ENCODE measurements around the gene CHPF.

The CHPF gene, protein sequence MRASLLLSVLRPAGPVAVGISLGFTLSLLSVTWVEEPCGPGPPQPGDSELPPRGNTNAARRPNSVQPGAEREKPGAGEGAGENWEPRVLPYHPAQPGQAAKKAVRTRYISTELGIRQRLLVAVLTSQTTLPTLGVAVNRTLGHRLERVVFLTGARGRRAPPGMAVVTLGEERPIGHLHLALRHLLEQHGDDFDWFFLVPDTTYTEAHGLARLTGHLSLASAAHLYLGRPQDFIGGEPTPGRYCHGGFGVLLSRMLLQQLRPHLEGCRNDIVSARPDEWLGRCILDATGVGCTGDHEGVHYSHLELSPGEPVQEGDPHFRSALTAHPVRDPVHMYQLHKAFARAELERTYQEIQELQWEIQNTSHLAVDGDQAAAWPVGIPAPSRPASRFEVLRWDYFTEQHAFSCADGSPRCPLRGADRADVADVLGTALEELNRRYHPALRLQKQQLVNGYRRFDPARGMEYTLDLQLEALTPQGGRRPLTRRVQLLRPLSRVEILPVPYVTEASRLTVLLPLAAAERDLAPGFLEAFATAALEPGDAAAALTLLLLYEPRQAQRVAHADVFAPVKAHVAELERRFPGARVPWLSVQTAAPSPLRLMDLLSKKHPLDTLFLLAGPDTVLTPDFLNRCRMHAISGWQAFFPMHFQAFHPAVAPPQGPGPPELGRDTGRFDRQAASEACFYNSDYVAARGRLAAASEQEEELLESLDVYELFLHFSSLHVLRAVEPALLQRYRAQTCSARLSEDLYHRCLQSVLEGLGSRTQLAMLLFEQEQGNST
- 7.2 to 13.7 reads per million in 2 donors for total RNA-seq

DNA sequence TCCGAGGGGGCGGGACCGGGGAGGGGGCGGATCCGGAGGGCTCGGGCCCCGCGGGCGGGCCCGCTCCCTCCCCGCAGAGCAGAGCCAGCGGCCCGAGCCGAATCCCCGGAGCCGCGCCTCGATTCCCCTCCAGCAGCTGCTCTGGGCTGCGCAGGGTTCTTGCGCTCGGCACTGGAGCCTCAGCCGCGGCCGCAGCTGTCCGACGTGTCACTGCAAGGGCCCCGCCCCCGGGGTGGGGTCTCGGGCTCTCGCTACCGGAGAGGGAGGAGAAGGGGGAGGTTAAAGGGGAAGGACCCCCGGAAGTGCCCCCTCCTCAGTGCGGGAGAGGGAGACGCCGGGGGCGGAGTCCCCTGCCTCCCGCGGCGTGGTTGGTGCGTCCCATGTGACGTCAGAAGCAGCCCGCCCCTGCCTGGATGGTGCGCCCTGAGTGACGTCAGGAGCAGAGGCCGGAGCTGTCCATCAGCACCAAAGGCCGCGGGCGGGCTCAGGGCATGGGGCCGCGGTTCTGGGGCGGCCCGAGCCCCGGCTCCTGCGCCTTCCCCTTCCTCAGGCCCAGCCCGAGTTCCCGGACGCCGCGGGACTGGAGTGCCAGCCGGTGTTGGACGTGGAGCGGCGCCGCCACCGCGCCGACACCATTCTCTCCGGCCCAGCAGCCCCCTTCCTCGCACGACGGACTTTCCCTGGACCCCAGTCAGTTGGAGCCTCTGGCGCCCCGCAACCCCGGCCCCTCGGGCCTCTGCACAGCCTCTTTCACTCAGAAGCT, at the start of gene CHPF, which contains the start of gene TMEM198:
CHPF (minus strand) TSS at position 214 of the 763 bp plus-strand sequence. CDS start 271 bp downstream, outside the sequence.
TMEM198 (plus strand) TSS at position 433 of the 763 bp plus-strand sequence. CDS start 700 bp downstream, outside the sequence.
- peak; percentile 76 to 94 (median 88) for DNase-seq

DNA sequence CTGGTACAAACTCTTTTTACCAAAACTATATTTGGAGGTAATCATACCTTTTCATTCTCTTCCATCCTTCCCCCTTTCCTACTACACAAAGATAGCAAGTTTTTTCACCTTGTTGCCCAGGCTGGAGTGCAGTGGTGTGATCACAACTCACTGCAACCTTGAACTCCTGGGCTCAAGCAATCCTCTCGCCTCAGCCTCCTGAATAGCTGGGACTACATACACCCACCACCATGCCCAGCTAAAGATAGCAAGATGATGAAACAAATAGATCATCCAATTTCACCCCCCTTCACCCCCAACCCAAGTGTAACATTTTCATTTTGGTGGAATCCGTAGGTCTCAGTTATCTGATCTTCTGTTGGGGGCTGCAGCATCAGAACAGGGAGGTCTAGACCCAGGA, 49.5 kb upstream of the CHPF start:
- no peak for DNase-seq

DNA sequence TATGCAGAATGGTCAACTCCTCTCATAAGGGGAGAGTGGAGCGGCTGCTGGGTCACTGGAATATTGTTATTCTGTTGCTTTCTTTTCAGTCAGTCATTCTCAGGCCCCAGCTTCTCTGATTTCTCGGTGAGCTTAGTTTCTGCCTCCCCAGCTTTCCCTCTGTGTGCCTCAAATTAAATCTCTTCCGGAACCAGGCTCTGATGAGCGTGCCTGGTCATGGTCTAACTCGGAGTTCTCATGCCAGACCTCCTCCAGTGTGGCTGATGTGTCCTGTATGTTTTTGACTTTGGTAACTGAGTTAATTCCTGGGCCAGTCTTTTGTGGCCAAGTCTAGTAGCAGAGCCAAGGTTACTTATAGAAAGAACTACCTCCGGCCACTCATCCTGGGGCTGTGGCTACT, 49.1 kb upstream of the CHPF start:
- DNase-seq: no peak

DNA sequence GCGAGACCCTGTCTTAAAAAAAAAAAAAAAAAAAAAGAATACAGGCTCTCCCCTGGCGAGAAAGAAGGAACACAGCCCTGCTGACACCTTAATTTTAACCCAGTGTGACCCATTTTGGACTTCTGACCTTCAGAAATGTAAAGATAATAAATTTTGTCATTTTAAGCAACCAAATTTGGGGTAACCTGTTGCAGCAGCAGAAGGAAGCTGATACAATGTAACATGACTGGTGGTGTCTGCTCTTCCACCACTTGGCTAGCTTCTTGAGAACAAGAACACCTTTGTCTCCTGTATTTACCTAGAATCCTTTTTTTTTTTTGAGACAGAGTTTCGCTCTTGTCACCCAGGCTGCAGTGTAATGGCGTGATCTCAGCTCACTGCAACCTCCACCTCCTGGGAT, 47.5 kb upstream of the CHPF start:
- DNase-seq: no peak

DNA sequence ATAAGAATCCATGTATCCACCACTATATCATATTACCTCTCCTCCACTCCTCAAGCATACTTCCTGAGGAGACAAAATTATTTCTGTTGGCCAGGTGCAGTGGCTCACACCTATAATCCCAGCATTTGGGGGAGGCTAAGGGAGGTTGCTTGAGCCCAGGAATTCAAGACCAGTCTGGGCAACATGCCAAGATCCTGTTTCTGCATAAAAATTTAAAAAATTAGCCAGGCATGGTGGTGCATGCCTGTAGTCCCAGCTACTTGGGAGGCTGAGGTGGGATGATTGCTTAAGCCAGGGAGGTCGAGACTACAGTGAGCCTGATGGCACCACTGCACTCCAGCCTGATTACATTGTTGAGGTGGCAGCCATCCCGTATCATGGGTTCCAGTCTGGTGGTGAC, 37.7 kb upstream of the CHPF start:
- DNase-seq: no peak

DNA sequence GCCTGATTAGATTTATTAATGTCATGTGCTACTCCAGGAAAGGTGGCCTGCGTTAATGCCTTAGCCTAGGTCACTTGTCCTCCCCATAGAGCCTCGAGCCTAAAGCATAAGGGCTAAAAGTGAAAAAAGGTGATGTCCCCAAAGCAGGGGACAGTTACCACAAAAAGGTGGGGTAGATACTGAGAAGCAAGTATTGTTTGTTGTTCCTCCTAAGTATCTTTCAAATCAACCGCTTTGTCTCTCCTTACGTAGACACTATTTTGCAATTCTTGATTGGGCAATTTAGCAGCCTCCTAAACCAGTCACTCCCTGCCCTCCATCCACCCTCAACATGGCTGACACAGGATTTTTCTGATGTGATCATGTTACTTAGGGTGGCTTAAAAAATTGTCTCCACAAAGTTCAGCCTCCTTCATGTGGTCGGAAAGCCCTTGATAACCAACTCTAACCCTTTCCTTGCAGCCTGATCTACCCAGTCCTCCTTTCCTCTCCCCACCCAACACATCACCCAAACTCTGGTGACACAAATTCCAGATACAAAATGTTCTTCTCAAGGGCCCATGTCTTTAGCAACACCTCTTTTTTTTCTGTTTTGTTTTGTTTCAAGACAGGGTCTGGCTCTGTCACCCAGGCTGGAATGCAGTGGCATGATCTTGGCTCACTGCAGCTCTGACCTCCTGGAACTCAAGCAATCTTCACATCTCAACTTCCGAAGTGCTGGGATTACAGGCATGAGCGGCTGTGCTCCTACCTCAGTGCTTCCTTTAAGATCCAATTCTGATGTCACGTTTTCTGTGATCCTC, 35.4 kb upstream of the CHPF start:
- DNase-seq: no peak

DNA sequence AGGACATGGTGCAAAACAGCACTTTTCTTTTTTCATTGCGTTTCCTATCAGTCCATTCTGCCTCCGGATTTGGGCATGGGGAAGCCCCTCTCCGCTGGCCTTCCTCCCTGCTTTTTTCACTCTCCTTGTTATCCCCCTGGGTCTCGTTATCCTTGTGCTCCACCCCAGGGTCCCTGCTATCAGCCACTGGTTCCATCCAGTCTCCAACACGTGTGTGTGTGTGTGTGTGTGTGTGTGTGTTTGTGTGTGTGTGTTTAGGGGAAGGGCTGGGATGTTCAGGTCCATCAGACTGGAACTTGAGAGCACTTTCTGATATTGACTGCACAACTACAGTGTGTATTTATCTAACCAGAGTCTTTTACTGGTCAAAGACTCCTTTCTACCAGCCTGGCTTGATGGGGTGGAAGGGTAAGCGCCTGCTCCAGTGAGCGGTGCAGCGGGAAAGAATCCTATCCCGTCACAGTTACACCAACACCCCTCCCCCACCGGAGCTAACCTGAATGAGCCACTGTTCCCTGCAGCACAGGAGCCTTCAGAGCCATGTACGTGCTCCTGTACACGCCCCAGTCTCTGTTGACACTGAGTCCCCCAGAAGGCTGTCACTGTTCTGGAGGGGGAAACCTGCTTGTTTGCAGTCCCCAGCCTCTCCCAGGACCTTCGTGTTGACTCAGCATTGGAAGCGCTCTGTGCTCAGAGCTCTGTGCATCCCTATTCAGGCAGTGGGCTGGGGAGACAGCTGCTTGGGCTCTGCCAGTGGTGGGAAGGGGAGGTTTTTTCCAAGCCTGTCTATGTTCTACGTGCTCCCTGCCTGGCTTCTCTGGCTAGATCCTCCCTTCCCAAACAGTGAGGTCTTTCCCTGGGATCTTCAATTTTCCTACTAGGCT, 33.1 kb upstream of the CHPF start:
- DNase-seq: no peak

DNA sequence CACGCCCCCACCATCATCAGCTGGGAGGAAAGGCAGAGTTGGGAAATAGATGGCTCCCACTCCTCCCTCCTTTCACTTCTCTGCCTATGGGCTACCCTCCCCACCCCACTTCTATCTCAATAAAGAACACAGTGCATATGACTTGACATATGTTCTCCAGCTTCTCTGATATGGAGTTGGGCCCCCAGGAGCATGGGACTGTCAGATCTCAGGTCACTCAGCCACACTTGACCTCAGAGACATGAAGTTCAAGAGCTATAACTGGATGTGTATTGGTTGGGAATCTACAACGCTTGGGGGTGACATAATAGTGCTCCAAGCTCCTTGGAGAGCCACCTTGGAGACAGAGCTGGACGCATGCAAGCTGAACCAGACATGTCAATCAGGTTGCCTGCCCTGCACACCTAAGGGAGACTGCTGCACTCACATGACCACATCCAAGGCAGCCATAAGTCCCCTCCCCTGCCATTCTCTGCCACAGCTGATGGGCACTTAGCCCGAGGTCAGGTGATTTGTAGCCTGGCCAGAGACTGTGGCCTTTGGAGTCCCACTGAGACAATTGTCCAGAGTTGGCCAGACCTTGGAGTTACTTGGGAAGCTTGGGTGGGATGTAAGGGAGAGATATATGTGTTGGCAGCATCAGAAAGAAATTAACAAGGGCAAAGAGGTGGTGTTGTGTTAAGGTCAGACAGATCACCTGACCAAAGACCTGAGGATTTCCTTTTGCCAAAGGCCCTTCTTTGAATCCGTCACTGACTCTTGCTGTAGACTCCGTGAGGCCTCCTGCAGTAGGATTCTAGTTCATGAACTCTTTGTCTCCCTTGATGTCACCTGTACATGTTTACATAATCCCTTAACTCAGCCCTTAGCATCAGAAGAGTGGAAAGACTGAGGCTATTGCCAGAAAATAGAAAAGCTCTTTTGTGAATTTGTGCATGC, 32.2 kb upstream of the CHPF start:
- no peak for DNase-seq

DNA sequence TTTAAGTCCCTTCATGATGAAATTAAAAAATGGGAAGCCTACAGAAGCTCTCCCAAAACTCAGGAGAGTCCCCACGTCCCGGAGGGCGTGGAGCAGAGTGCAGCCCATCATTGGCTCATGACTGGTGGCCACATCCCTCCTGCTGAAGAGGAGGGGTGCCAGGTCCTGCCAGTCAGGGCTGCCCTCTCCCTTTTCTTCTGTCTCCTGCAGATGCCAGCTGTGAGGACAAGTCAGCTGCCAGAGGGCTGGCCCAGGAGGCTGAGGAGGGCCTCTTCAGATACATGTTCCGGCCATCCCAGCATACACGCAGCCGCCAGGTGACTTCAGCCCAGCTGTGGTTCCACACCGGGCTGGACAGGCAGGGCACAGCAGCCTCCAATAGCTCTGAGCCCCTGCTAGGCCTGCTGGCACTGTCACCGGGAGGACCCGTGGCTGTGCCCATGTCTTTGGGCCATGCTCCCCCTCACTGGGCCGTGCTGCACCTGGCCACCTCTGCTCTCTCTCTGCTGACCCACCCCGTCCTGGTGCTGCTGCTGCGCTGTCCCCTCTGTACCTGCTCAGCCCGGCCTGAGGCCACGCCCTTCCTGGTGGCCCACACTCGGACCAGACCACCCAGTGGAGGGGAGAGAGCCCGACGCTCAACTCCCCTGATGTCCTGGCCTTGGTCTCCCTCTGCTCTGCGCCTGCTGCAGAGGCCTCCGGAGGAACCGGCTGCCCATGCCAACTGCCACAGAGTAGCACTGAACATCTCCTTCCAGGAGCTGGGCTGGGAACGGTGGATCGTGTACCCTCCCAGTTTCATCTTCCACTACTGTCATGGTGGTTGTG, 31.1 kb upstream of the CHPF start:
- no peak for DNase-seq

DNA sequence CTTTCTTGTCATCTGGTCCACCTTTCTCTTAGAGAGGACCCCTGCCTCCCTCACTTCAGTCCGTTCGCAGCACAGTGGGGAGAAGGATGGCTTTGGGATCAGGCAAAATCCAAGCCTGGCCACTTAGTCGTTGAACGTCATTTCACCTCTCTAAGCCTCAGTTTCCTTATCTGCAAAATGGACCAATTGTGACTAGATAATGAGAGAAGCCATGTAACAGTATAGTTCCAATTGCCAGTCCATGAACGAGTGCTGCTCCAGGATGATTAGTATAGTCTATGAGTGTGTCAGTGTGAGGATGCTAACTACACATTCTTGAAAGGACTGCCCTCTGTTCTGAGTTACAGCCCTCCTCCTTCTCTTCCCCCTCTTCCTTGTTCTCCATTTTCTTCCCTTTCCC, 29.6 kb upstream of the CHPF start:
- no peak for DNase-seq

DNA sequence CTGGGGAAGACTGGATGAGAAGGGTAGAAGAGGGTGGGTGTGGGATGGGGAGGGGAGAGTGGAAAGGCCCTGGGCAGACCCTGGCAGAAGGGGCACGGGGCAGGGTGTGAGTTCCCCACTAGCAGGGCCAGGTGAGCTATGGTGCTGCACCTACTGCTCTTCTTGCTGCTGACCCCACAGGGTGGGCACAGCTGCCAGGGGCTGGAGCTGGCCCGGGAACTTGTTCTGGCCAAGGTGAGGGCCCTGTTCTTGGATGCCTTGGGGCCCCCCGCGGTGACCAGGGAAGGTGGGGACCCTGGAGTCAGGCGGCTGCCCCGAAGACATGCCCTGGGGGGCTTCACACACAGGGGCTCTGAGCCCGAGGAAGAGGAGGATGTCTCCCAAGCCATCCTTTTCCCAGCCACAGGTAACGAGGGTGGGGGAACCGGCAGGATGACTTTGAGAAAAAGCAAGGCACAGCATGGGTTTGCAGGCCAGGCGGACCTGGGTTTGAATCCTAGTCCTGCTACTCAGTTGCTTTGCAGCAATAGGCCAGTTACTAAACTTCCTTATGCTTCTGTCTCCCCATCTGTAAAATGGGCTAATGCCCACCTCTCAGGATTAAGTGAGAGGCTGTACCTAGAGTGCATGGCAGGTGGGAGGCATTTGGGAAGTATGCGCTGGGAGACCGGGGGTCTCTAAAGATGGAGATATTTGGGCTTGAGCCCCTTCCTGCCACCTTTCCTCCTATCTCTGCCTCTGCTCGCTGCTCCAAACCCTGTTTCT, 28.8 kb upstream of the CHPF start, which contains the start of gene INHA:
INHA (plus strand) TSS at position 74 of the 765 bp plus-strand sequence; CDS start at position 139, 65 bp downstream.
- no peak for DNase-seq

DNA sequence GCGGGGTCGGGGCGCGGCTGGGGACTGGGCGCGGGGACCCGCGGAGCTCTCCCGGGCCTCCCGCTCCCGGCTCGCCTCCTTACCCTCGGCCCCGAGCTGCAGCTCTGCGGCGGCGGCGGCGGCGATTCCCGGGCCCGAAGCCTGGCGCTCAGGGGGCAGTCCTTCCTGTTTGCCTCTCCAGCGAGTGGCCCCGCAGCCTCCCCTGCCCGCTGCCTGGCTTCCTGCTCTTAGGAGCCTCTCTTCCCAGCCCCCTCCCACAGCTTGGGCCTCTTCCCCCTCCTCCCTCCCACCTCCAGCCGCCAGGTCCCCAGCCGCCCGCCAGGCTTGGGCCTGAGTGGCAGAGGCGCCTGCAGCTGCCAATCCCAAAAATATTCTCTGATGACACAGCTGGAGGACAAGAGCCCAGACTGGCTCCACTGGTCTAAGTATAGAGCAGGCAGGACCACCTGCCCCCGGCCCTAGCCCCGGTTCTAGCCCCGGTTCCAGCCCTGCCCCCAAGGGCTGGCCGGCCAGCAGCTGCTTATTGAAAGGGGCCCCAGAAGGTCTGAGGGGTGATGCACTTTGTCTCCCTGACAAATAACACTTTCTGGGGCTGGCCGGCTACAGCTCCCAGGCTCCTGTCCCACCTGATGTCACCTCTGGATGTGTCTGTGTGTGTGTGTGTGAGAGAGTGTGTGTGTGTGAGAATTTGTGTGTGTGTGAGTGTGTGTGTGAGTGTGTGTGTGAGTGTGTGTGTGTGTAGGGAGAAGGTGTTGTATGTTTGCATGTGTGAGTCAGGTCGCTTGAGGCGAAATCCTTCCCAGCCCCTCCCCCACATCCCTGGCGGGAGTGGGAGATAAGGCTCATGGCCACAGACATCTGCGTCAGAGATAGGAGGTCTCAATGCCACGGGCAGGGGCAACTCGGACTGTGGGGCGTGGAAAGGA, 28.0 kb upstream of the CHPF start, which contains the start of gene OBSL1:
OBSL1 (minus strand) TSS at position 229 of the 926 bp plus-strand sequence. CDS start 307 bp downstream, outside the sequence.
- DNase-seq: no peak

DNA sequence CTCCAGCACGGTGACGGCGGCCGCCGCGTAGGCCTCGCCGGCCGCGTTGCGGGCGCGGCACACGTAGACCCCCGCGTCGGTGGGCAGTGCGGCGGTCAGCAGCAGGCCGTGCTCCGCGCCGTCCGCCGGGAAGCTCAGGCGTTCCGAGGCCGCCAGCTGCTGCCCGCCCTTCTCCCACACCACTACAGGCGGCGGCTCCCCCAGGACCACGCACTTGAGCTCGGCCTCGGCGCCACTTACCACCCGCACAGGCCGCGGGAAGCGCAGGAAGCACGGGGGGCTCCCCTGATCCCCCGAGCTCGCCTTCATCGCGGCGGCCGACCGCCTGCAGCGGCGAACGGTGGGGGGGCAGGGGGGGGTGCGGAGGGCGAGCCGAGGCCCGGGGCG, 27.3 kb upstream of the CHPF start:
- no peak for DNase-seq

DNA sequence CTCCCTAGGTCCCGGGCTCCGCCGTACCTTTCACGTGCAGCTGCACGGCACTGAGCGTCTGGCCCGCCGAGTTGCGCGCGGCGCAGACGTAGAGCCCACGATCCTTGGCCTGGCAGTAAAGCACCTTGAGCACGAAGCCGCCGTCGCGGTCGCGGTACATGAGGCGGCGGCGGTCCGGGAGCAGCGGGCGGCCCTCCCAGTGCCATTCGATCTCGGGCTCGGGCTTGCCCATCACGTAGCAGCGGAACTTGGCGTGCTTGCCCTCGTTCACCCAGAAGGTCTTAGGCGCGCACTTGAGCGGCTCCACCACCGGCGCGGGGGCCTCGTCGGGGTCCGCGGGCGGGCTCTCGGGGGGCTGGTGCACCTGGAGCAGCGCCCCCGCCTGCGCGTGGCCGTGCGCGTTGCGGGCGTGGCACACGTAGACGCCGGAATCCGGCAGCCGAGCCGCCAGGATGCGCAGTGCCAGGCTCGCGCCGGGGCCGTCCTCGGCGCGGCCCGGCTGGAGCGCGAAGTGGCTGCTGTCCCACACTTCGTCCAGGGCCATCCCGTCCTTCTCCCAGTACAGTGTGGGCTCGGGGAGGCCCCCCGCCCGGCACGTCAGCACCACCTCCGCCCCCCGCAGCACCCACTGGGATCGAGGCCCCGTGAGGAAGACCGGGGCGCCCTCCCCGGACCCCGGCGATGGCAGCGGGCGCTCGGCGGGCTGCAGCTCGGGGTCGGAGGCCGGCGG, 26.8 kb upstream of the CHPF start:
- DNase-seq: no peak

DNA sequence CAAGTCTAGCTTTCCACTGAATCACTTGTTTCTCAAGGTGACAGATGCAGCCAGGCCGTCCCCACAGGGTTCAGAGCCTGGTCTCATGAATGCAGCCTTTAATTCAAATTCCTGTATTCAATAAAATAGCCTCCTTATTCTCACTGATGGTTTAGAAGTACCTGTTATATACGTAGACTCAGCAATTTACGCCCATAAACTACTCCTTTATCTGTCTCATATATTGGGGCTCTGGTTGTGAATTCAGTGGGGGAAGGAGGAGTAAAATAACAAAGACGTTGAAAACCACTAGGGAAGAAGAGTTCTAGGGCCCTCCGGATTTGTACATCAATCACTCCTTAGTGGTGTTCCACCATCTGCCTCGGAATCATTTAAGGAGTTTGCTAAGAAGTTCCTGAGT, 26.0 kb upstream of the CHPF start:
- no peak for DNase-seq

DNA sequence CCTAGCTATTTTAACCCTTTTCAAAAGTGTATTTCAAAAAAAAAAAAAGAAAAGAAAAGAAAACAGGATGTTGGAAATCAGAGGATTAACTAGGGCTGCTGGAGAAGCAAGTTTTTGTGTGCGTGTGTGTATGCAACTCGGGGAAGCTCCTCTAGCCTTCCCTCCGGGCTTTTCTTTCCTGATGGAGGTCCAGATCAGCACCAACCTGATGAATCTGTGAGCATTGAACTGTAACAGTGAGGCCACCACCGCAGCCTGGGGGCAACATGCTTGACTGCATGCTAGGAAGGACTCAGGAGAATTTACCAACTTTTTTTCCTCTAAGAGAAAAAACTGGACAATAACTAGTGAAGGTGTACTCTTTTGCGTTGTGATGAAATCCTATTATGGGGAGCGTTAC, 25.4 kb upstream of the CHPF start:
- DNase-seq: no peak

Data from T-helper 2 cell (primary cell).